Thyroid gland (tissue), 4 donors: ENCODE results near the gene MAP1LC3C.

ENCODE experiments used
- POLR2A ChIP-seq, 2 donors: fragments of 450-650 bp; IDR thresholded peaks; one replicate each; pipeline ENCODE4 v1.6.1; 2017; ENCODE audit warnings: antibody characterized with exemption in 2 of 2, mild to moderate bottlenecking in 2 of 2, moderate library complexity in 1 of 2
- TF ChIP-seq, protein P1 (sequence below), 6 experiments: fragments of 200-600 bp in 3 of 6; fragments of 450-650 bp in 3 of 6; sonication (generic) in 3 of 6; IDR thresholded peaks; one replicate each; pipeline ENCODE4 v1.5.1; 2016 to 2019; ENCODE audit warnings: antibody characterized with exemption in 6 of 6, mild to moderate bottlenecking in 2 of 6, inconsistent platforms in 1 of 6, moderate library complexity in 1 of 6

DNA sequence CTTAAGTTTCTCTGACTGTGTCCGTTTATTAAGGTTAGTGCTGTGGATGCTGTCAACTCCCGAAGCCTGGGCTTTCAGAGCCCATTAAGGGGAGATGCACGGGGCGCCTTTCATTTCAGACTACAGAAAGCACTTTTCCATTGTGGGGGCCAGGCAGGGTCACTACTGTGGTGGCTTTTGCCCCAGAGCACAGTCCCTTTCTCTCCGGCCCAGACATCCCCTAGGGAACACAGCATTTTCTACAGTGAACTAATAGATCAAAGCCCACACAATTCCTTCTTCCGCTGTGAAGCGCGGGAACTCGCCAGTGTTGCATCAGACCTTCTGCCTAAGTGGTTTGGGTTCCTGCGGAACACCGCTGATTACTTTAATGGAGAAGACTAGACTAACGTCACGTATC, 26.8 kb upstream of the MAP1LC3C start:
- TF ChIP-seq, protein P1, sequence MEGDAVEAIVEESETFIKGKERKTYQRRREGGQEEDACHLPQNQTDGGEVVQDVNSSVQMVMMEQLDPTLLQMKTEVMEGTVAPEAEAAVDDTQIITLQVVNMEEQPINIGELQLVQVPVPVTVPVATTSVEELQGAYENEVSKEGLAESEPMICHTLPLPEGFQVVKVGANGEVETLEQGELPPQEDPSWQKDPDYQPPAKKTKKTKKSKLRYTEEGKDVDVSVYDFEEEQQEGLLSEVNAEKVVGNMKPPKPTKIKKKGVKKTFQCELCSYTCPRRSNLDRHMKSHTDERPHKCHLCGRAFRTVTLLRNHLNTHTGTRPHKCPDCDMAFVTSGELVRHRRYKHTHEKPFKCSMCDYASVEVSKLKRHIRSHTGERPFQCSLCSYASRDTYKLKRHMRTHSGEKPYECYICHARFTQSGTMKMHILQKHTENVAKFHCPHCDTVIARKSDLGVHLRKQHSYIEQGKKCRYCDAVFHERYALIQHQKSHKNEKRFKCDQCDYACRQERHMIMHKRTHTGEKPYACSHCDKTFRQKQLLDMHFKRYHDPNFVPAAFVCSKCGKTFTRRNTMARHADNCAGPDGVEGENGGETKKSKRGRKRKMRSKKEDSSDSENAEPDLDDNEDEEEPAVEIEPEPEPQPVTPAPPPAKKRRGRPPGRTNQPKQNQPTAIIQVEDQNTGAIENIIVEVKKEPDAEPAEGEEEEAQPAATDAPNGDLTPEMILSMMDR (IDR thresholded peaks at IDR 0.05) = no peak
- TF ChIP-seq POLR2A (IDR thresholded peaks at IDR 0.05) = no peak
